Peyer's patch (tissue), 4 donors: Measurements from ENCODE around the gene P2RY8. TPM values are rescaled to one million over a fixed set of nuclear protein-coding genes. Genes with fewer than 3 reads are reported as not detected.
A peak's percentile ranks its signal among the peaks of the same experiment; 100 is the strongest.

Source experiments
- DNase-seq, 3 donors: peaks; one replicate each; pipeline ENCODE4 v3.0.0-alpha.2; 2017 to 2019
- H3K27ac ChIP-seq, 4 donors: fragments of 200-600 bp; sonication (generic); one replicate each; pipeline ENCODE4 v1.5.1; 2016 to 2019
- H3K27me3 ChIP-seq, 2 donors: fragments of 200-600 bp; sonication (generic); one replicate each; pipeline ENCODE4 v1.5.1; 2019
- H3K36me3 ChIP-seq, 3 donors: fragments of 200-600 bp; sonication (generic); one replicate each; pipeline ENCODE4 v1.5.1; 2016 to 2019
- H3K4me1 ChIP-seq, 4 donors: fragments of 200-600 bp; sonication (generic); one replicate each; pipeline ENCODE4 v1.5.1; 2016 to 2019
- H3K4me3 ChIP-seq, 4 donors: fragments of 200-600 bp; sonication (generic); 1 replicate in 3 of 4; 2 replicates in 1 of 4; pipeline ENCODE4 v1.5.1; 2016 to 2019; ENCODE audit warnings: mild to moderate bottlenecking in 1 of 4
- H3K9me3 ChIP-seq, 4 donors: fragments of 200-600 bp; sonication (generic); one replicate each; pipeline ENCODE4 v1.5.1; 2016 to 2019; ENCODE audit warnings: mild to moderate bottlenecking in 1 of 4
- POLR2A ChIP-seq, 2 donors: fragments of 450-650 bp; IDR thresholded peaks; one replicate each; pipeline ENCODE4 v1.5.1; 2017; ENCODE audit warnings: antibody characterized with exemption in 2 of 2, mild to moderate bottlenecking in 2 of 2, moderate library complexity in 2 of 2
- total RNA-seq, 4 donors: library from RNA; depleted of rRNA; stranded (reverse); fragments of >200 nt; gene quantifications; one replicate each; pipeline ENCODE4 v1.1.0, GENCODE V29; 2016
- TF ChIP-seq, protein P1 (sequence below), 6 experiments: fragments of 450-650 bp in 4 of 6; fragments of 200-600 bp in 2 of 6; sonication (generic) in 1 of 6; IDR thresholded peaks; one replicate each; pipeline ENCODE4 v1.5.1; 2017 to 2019; ENCODE audit warnings: antibody characterized with exemption in 6 of 6, mild to moderate bottlenecking in 3 of 6, moderate library complexity in 1 of 6

The P2RY8 gene
- total RNA-seq, 4 donors from 2014 or later: 0.35 to 5.8 (median 1.2) TPM

DNA sequence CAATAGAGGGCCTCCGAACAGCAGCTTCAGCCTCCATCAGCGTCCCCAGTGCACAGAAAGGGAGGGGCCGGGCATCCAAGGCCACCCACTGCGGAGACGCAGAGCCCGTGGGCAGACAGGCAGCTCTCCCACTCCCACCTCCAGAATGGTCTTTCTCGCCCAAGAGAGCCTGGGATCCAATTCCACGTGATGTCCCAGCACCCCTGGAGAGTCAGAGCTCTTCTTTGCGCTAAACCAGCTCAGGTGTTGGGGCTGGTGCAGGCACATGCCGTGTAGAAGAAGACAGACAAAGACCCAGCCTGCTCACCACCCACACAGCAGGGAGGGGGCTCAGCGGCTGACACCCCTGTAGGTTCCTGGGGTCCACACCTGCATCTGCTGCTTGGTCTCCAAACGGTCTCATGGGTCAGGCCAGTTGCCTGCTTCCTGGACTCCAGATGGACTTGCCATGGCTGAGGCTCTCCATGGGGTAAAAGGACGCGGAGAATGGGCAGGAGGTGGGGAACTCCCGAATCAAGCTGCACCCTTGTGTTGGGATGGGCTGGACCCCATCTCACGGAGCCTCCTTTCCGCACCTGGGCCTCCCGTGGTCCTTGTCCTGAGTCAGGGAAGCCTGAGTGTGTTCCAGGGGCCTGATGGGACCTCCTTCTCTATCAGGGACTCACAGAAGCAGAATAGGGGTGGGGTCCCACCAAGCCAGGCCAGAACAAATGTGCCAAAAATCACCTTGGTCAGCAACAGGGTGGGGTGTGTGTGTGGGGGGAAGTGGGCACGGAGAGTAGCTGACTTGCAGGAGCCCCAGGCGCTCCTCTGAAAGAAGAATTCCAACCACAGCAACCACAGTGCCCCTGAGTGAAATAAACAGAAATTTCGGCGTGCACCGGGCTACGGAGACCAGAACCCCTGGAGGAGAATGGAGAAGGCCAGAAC lies 72.7 kb downstream of the P2RY8 start:
- TF ChIP-seq POLR2A (IDR thresholded peaks at IDR 0.05): no peak
- TF ChIP-seq, protein P1, sequence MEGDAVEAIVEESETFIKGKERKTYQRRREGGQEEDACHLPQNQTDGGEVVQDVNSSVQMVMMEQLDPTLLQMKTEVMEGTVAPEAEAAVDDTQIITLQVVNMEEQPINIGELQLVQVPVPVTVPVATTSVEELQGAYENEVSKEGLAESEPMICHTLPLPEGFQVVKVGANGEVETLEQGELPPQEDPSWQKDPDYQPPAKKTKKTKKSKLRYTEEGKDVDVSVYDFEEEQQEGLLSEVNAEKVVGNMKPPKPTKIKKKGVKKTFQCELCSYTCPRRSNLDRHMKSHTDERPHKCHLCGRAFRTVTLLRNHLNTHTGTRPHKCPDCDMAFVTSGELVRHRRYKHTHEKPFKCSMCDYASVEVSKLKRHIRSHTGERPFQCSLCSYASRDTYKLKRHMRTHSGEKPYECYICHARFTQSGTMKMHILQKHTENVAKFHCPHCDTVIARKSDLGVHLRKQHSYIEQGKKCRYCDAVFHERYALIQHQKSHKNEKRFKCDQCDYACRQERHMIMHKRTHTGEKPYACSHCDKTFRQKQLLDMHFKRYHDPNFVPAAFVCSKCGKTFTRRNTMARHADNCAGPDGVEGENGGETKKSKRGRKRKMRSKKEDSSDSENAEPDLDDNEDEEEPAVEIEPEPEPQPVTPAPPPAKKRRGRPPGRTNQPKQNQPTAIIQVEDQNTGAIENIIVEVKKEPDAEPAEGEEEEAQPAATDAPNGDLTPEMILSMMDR (IDR thresholded peaks at IDR 0.05): no peak
- H3K27me3 ChIP-seq: no peaks in the 10 kb centered on the region
- peaks cover 0 to 17% (median 10%) of the 10 kb centered on the region in 4 donors for H3K4me1 ChIP-seq
- H3K27ac ChIP-seq: peak overlapping the region in 1 of 4 donors; percentile 38
- no peaks in the 10 kb centered on the region for H3K36me3 ChIP-seq
- peak in 2 of 3 donors; percentile 18 to 46 for DNase-seq
- H3K9me3 ChIP-seq: no peaks in the 10 kb centered on the region
- no peak overlapping the region for H3K4me3 ChIP-seq

DNA sequence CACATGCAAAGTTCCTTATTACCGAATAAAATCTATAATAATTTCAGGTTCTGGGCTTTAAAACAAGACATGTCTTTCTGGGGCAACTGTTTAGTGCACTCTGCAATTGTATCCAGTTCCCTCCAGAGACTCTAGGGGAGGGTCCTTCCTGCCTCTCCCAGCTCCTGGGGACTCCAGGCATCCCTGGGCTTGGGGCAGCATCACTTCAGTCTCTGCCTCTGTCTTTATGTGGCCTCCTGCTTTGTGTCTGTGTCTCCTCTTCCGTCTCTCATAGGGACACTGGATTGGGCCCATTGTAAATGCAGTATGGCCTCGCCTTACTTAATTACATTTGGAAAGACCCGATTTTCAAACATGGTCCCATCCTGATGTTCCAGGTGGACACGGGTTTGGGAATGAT lies 73.4 kb downstream of the P2RY8 start:
- no peaks in the 10 kb centered on the region for H3K27me3 ChIP-seq
- peak in 2 of 3 donors; percentile 8 to 22 for DNase-seq
- H3K36me3 ChIP-seq: no peaks in the 10 kb centered on the region
- H3K4me3 ChIP-seq: no peak overlapping the region
- peaks cover 0 to 17% (median 10%) of the 10 kb centered on the region in 4 donors for H3K4me1 ChIP-seq
- TF ChIP-seq POLR2A (IDR thresholded peaks at IDR 0.05): no peak
- TF ChIP-seq, protein P1 (IDR thresholded peaks at IDR 0.05): no peak
- no peaks in the 10 kb centered on the region for H3K9me3 ChIP-seq
- peak overlapping the region in 2 of 4 donors; percentile 31 to 66 for H3K27ac ChIP-seq

GRCh38 chrX:1462596-1463251 lies 74.3 kb downstream of the P2RY8 start:
- H3K27ac ChIP-seq: peak overlapping the region; percentile 8 to 66 (median 33)

GRCh38 chrX:1462110-1462509 lies 74.9 kb downstream of the P2RY8 start:
- Histone ChIP-seq H3K9me3 (no peaks in the 10 kb centered on the region), H3K27me3 (no peaks in the 10 kb centered on the region), H3K4me3 (no peak overlapping the region), H3K36me3 (no peaks in the 10 kb centered on the region), H3K4me1 (peaks cover 0 to 5% (median 3%) of the 10 kb centered on the region in 4 donors), H3K27ac (peak overlapping the region in 2 of 4 donors; percentile 3 to 66)
- no peak for DNase-seq
- TF ChIP-seq, protein P1 (IDR thresholded peaks at IDR 0.05): no peak
- no peak for TF ChIP-seq POLR2A (IDR thresholded peaks at IDR 0.05)

More at GRCh38 chrX:1462596-1463251, 74.3 kb downstream of the P2RY8 start:
- peak in 2 of 3 donors; percentile 39 to 62 for DNase-seq
- H3K4me1 ChIP-seq: peaks cover 0 to 9% (median 6%) of the 10 kb centered on the region in 4 donors
- no peaks in the 10 kb centered on the region for H3K9me3 ChIP-seq
- H3K27me3 ChIP-seq: no peaks in the 10 kb centered on the region
- no peaks in the 10 kb centered on the region for H3K36me3 ChIP-seq
- no peak overlapping the region for H3K4me3 ChIP-seq
- TF ChIP-seq POLR2A (IDR thresholded peaks at IDR 0.05): no peak
- TF ChIP-seq, protein P1 (IDR thresholded peaks at IDR 0.05): no peak

DNA sequence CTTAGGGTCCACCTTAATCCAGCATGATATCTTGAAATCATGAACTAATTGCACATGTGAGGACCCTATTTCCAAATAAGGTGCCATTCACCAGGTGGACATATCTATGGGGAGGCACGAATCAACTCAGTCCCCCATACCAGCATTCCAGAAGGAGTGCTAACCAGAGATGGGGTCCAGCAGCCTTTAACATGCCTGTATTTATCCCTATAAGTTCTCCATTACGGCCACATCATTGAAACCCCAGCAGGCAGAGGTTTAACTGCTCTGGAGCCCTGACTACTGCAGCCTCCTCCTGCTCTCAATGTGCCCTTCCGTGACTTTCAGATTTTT lies 81.1 kb downstream of the P2RY8 start:
- no peak for TF ChIP-seq POLR2A (IDR thresholded peaks at IDR 0.05)
- TF ChIP-seq, protein P1 (IDR thresholded peaks at IDR 0.05): no peak
- Histone ChIP-seq H3K4me1 (peaks cover 0 to 13% (median 6%) of the 10 kb centered on the region in 4 donors), H3K27ac (no peak overlapping the region), H3K27me3 (no peaks in the 10 kb centered on the region), H3K4me3 (no peak overlapping the region), H3K36me3 (no peaks in the 10 kb centered on the region), H3K9me3 (no peaks in the 10 kb centered on the region)
- peak in 2 of 3 donors; percentile 6 to 30 for DNase-seq
